SH-SY5Y (cell line): ENCODE measurements around the gene TMEM94.

Experiments
- GATA2 ChIP-seq: IDR thresholded peaks from 2 replicates; pipeline ENCODE4 v1.6.1; 2011; ENCODE audit warnings: mild to moderate bottlenecking, low read depth, low read length
- GATA3 ChIP-seq: IDR thresholded peaks from 2 replicates; pipeline ENCODE4 v1.6.1; 2011; ENCODE audit warnings: low read depth, mild to moderate bottlenecking, low read length, moderate library complexity

DNA sequence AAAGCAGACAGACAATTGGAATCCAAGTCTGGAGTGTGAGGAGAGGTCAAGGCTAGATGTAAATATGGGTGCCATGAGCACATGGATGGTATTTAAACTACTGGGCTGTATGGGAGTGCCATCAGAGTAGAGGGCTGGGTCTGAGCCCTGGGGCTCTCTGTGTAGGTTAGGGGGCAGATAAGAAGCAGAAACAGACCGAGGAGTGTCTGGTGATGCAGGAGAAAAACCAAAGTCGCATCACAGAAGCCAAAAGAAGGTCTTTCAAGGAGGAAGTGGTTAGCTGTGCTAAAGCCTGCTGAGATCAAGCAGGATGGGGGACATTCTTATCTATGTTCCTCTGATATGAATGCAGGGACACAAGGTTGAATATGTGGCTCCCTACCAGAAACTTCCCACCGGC lies 61.8 kb downstream of the TMEM94 start:
- TF ChIP-seq GATA3 (no peak), GATA2 (no peak)
